GM19438 (cell line): ENCODE measurements around the gene MBTPS1.

ENCODE experiments used
- ATAC-seq: cut with Tn5 transposase; IDR thresholded peaks from one replicate; pipeline ENCODE4 v1.9.1; 2021; ENCODE audit warnings: low read depth; ENCODE audit not compliant: unreplicated experiment

MBTPS1 gene

GRCh38 chr16:84040823-84041820, 75.6 kb downstream of the MBTPS1 start:
- no peak for ATAC-seq

DNA sequence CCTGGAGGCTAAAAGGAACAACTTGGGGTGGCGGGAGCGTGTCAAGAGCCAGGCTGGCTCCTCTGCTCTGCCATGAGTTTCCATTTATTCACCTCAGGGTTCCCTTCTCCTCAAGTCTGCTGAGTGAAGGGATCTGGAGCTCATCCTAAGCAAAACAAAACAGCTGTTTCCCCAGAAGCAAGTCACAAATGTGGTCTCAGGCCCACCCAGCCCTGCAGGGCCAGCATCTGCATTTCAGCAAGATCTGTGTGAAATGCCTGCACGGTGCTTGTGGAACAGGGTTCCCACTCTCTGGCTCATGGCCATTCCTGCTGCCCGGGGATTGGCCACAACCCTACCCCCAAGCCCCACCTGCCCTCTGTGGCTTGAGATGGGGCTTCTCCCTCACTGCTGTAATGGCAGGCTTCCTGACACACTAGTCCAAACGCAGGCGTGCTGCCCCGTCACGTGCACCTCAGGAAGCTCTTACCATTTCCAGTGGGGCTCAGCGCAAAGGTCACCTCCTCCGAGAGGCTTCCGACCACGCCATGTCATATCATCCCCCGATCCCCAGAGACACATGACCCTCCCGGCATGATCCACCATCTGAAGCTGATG, 76.4 kb downstream of the MBTPS1 start:
- ATAC-seq = no peak

GRCh38 chr16:84039696-84040095, 77.0 kb downstream of the MBTPS1 start:
- no peak for ATAC-seq

GRCh38 chr16:84038469-84038868, 78.3 kb downstream of the MBTPS1 start:
- ATAC-seq = no peak

DNA sequence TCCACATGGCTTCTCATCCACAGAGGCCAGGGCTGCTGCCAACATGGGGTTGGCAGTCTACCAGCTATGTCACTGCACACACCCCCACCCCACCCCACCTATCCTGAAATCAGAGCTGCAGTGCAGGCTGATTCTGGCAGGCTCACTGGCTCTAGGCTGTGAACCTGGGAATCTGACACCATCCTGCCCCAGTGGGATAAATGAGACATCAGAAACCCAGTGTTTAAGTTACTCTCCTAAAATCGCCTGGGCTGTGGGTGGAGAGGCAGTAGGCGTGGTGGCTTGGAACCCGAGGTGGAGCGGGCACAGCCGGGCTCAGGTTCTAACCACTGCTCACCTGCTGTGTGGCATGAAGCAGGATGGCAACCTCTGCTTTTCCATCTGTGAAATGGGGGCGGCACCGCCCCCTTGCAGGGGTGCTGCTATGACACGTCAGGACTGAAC, 79.7 kb downstream of the MBTPS1 start:
- no peak for ATAC-seq

GRCh38 chr16:84036131-84036530, 80.6 kb downstream of the MBTPS1 start:
- ATAC-seq = no peak

- ATAC-seq = no peak
These were observed 82.2 kb downstream of the MBTPS1 start for GRCh38 chr16:84034516-84034915.

GRCh38 chr16:84033251-84034195, 83.2 kb downstream of the MBTPS1 start:
- no peak for ATAC-seq

DNA sequence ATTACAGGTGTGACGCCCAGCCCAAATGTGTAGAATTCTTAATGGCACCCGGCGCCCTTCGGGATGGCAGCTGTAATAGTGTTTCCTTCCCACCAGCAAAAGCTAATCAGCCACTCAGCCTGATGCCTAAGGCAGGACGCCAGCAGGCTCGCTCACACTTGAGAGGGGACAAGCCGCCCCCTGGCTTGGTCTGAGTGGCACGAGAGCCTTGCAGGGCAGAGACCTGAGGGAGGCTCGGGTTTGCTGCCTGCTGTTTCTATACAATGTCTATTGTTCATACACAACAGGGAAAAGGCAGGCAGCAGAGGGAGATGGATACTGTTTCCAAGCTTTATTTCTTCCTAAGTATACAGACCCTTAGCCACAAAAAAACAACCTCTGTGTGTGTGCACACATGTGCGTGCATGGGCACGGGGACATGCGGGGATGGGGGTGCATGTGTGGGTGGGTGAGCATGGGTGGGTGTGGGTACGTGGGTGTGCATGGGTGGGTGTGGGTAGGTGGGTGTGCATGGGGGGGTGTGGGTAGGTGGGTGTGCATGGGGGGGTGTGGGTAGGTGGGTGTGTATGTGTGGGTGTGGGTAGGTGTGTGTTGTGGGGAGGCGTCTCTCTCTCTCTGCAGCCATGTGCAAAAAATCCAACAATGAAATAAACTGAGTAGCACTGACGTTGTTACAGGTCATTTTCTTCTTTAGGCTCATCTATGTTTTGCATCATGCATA, 84.1 kb downstream of the MBTPS1 start:
- ATAC-seq = no peak

GRCh38 chr16:84031556-84031955, 85.2 kb downstream of the MBTPS1 start:
- ATAC-seq = no peak

DNA sequence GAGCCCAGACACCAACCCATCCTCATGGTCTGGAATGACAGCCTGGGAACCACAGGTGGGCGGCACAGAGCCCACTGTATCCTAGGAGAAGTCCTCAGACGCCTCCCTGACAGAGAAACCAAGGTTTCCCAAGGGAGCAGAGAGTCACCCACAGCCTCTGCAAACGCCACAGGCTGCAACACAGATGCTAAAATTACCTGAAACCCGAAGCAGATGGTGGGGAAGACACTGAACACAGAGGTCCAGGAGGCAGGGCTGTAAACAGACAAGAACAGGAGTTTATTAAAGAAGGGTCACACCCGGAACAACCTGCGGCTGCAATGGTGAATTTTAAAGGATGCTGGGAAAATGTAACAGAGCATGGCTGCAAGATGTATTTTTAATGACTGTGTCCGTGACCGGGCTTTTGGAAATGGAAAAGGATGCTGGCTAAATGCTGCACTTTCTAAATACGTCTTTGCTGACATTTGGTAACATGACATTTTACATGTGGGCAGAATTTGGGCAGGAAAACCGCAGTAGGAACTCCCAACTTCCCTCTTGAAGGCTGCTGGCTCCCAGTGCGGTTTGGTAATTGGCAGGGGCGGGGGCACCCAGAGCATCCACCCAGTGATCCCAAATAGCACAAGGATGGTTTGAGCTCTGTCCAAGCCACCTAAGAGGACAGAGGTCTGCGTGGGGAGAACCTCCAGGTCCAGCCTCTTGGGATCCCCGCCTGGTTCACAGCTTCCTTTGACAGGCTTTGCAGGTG, 87.3 kb downstream of the MBTPS1 start:
- no peak for ATAC-seq

DNA sequence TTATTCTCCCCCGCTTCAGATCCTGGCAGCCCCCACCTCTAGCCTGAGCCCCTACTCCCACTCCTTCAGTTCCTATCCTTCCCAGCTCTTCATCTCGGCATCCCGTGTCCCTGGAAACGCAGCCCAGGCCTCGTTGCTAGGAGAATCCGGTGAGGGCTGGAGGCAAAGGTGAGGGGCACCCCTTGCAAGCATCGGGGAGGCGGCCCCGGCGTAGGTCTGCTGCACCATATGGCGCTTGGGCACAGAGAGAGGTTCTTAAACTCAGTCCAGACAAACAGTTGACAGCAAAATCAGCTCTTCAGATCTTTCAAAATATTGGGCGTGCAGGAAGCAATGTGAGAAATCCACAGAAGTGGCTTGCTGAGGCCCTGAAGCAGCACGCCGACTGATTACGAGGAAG, 89.1 kb downstream of the MBTPS1 start:
- no peak for ATAC-seq

DNA sequence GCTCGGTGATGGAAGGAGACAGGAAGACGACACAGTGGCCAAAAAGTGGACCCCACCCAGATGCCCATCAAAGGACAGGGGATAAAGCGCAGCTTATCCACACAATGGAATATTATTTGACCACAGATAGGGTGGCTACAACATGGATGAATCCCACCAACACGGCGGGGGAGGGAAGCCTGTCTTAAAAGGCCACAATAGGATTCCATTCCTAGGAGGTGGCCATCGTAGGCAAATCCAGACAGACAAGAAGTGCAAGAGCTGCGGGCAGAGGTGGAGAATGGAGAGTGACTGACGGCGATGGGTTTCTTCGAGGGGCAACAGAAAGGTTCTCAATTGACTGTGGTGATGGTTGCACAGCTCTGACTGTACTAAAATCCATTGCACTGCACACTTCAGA, 90.1 kb downstream of the MBTPS1 start:
- no peak for ATAC-seq

- ATAC-seq = no peak
These were observed 91.9 kb downstream of the MBTPS1 start for GRCh38 chr16:84024854-84025253.

DNA sequence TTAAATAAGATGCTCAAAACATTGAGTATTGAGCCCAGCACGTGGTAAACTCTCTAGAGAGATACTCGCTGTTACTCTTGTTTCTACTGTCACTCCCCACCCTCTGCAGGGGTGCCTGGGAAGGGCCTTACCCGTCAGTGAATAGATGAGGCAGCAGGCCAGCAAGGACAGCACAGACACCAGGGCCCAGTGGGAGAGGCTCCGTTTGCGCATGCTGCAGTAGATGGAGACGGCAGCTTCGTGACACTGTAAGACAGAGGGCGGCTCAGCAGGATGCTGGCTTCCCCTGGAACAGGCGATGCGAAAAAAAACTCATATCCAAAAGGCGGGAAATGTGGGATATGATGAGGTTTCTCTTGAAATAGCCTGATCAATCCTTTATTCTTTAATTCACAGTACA, 94.1 kb downstream of the MBTPS1 start:
- ATAC-seq = no peak

DNA sequence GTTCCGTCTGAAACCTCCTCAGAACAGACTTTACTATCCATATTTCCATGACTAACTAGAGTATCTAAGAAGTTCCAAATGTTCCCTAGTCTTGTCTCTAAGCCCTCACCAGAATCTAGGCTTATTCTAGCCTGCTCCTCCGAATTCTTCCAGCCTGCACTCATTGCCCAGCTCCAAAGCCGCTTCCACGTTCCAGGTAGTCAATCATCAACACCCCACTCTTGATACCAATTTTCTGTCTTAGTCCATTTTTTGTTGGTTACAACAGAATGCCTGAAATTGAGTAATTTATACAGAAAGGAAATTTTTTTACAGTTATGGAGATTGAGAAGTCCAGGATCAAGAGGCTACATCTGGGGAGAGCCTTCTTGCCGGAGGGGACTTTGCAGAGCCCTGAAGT, 95.3 kb downstream of the MBTPS1 start:
- no peak for ATAC-seq

- ATAC-seq = no peak
These were observed 96.4 kb downstream of the MBTPS1 start for GRCh38 chr16:84020353-84020752.

- ATAC-seq = no peak
These were observed 98.0 kb downstream of the MBTPS1 start for GRCh38 chr16:84018710-84019109.

GRCh38 chr16:84016477-84016876, 100.3 kb downstream of the MBTPS1 start:
- ATAC-seq = no peak
